Esophagus squamous epithelium (tissue), 4 donors: ENCODE results near the gene MIF4GD.

Experiments used
- POLR2A ChIP-seq, 4 donors: fragments of 450-650 bp; IDR thresholded peaks; one replicate each; pipeline ENCODE4 v1.6.1; 2017; ENCODE audit warnings: antibody characterized with exemption in 4 of 4, mild to moderate bottlenecking in 4 of 4, moderate library complexity in 3 of 4
- TF ChIP-seq, protein P1 (sequence below), 6 experiments: fragments of 450-650 bp in 4 of 6; fragments of 200-600 bp in 2 of 6; sonication (generic) in 2 of 6; IDR thresholded peaks; one replicate each; pipeline ENCODE4 v1.5.1; 2016 to 2019; ENCODE audit warnings: antibody characterized with exemption in 6 of 6, mild to moderate bottlenecking in 4 of 6, moderate library complexity in 4 of 6

DNA sequence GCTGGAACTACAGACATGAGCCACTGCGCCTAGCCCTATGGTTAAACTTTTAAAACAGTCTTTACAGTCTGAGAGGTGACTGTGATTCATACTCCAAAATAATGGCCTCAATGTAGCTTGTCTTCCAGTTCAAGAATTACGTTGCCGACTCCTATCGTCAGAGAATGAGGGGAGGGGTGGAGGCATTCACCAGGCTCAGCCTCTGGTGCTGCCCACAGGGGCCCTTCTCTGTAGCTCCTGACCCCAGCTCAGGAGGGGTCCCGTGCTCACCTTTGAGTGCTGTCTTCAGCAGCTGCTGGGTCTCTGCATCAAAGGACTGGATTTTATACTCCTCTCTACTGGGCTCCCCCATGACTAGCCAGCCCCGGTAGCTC is 1.2 kb downstream of the MIF4GD start:
- TF ChIP-seq, protein P1, sequence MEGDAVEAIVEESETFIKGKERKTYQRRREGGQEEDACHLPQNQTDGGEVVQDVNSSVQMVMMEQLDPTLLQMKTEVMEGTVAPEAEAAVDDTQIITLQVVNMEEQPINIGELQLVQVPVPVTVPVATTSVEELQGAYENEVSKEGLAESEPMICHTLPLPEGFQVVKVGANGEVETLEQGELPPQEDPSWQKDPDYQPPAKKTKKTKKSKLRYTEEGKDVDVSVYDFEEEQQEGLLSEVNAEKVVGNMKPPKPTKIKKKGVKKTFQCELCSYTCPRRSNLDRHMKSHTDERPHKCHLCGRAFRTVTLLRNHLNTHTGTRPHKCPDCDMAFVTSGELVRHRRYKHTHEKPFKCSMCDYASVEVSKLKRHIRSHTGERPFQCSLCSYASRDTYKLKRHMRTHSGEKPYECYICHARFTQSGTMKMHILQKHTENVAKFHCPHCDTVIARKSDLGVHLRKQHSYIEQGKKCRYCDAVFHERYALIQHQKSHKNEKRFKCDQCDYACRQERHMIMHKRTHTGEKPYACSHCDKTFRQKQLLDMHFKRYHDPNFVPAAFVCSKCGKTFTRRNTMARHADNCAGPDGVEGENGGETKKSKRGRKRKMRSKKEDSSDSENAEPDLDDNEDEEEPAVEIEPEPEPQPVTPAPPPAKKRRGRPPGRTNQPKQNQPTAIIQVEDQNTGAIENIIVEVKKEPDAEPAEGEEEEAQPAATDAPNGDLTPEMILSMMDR (IDR thresholded peaks at IDR 0.05), result no peak
- TF ChIP-seq POLR2A (IDR thresholded peaks at IDR 0.05), result no peak
